Panc1 (cell line): Measurements from ENCODE around the gene MPI.

Experiments
- CTCF ChIP-seq: fragments of 450-650 bp; IDR thresholded peaks from 2 replicates; pipeline ENCODE4 v1.5.1; 2017; ENCODE audit warnings: mild to moderate bottlenecking
- POLR2AphosphoS5 ChIP-seq: IDR thresholded peaks from 2 replicates; pipeline ENCODE4 v1.6.1; 2012; ENCODE audit warnings: mild to moderate bottlenecking, low read depth, low read length, moderate library complexity
- REST ChIP-seq, 2 experiments: IDR thresholded peaks; 2 replicates each; pipeline ENCODE4 v1.6.1; 2011 to 2012; ENCODE audit warnings: low read depth in 2 of 2, control low read depth in 1 of 2, low read length in 1 of 2, mild to moderate bottlenecking in 1 of 2, moderate library complexity in 1 of 2; ENCODE audit not compliant: insufficient read depth in 1 of 2
- SIN3A ChIP-seq: IDR thresholded peaks from 2 replicates; pipeline ENCODE4 v1.6.1; 2012; ENCODE audit warnings: low read depth, mild to moderate bottlenecking, low read length, moderate library complexity, borderline replicate concordance; ENCODE audit not compliant: insufficient read depth
- TCF7L2 ChIP-seq: IDR thresholded peaks from 2 replicates; pipeline ENCODE4 v1.6.1; 2011; ENCODE audit warnings: mild to moderate bottlenecking, low read depth, low read length, inconsistent platforms

DNA sequence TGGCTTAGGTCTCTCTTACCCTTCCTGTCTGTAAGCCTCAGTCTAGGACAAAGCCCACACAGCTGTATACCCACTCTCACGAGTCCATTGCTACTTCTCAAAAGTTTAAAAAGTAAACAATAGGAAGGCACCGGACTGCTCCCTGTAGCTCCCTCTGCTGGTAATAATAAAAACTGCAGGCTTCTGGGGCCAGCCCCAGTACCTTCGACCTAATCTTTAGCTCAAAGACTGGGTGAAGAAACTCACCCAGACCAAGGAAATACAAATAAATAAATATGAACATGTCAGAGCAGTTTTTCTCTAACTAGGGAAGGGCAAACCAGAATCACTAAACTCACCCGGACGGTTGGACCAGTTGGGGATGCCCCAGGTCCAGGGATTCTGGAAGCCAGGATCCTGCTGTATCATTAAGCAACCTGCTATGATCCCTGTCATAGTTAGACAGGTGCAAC, 11.8 kb downstream of the MPI start:
- TF ChIP-seq CTCF: peak; percentile 97
- TF ChIP-seq TCF7L2: no peak
- no peak for TF ChIP-seq SIN3A
- TF ChIP-seq REST (IDR thresholded peaks at IDR 0.05; ENCODE audit: insufficient read depth in 1 of 2, low read depth in 2 of 2, low read length in 1 of 2): no peak
- peak; percentile 18; the same call in 1 of the 2 replicates for TF ChIP-seq POLR2AphosphoS5
